Measurements from ENCODE around the gene CCNF. TPM values are rescaled to one million over a fixed set of nuclear protein-coding genes. Genes with fewer than 3 reads are reported as not detected.
"Not testable (repeated sequence)": the region's sequence is repeated elsewhere in the genome, so short reads cannot be mapped to it uniquely, and the experiment has no call there.

Gene CCNF
- total and polyA plus RNA-seq, 9 of the 15 experiments (the other 6 are each of a cell fraction or from before 2014, with no cell fraction given), result 4.1 to 70.1 (median 29.5) TPM

DNA sequence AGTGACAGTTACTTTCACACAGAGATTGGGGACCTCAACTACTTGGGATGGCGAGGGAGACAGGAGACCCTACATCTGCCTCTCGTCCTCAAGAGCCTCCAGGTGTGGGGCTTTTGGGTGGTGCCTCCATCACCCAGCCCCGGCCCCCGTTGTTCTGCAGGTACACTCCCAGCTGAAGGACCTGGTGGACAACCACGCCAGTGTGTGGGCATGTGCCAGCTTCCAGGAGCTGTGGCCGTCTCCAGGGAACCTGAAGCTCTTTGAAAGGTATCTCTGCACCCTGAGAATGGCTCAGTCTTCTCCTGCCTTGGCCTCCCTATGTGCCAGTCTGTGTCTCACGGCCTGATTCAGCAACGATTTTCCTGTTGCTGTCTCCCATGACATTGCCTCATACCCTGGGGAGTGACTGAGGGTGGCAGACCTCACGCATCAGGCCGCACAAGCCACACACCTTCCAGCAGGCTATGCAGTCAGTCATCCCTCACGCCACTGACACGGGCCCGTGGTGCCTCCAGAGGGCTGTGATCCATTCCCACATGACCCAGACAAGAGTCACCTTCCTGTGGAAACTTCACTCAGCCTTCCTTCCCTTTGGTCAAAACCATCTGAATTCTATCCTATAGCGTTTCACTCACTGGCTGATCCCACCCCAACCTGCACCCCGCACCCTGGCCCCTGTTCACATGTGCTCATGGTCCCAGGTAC, 3.7 kb downstream of the CCNF start (continued):
- TF ChIP-seq MIER1 (IDR thresholded peaks at IDR 0.05; ENCODE audit: low read depth), result no peak
- TF ChIP-seq, protein P1, sequence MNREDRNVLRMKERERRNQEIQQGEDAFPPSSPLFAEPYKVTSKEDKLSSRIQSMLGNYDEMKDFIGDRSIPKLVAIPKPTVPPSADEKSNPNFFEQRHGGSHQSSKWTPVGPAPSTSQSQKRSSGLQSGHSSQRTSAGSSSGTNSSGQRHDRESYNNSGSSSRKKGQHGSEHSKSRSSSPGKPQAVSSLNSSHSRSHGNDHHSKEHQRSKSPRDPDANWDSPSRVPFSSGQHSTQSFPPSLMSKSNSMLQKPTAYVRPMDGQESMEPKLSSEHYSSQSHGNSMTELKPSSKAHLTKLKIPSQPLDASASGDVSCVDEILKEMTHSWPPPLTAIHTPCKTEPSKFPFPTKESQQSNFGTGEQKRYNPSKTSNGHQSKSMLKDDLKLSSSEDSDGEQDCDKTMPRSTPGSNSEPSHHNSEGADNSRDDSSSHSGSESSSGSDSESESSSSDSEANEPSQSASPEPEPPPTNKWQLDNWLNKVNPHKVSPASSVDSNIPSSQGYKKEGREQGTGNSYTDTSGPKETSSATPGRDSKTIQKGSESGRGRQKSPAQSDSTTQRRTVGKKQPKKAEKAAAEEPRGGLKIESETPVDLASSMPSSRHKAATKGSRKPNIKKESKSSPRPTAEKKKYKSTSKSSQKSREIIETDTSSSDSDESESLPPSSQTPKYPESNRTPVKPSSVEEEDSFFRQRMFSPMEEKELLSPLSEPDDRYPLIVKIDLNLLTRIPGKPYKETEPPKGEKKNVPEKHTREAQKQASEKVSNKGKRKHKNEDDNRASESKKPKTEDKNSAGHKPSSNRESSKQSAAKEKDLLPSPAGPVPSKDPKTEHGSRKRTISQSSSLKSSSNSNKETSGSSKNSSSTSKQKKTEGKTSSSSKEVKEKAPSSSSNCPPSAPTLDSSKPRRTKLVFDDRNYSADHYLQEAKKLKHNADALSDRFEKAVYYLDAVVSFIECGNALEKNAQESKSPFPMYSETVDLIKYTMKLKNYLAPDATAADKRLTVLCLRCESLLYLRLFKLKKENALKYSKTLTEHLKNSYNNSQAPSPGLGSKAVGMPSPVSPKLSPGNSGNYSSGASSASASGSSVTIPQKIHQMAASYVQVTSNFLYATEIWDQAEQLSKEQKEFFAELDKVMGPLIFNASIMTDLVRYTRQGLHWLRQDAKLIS (CRISPR knock-in tag; IDR thresholded peaks at IDR 0.05), result no peak

- in situ Hi-C loops (cut with MboI); H3K9me1 ChIP-seq (ENCODE audit: control insufficient read depth, insufficient read depth, low read length); ATAC-seq; H3K27ac ChIP-seq (ENCODE audit: extremely low read depth, low read depth, low read length); H4K20me1 ChIP-seq (replicated peaks; ENCODE audit: control insufficient read depth, insufficient read depth, low read length); H2AFZ ChIP-seq (ENCODE audit: low read depth, low read length); H3K9me3 ChIP-seq (replicated peaks; ENCODE audit: control insufficient read depth, insufficient read depth, low read depth, low read length); H3K27me3 ChIP-seq (ENCODE audit: control insufficient read depth in 2 of 2, insufficient read depth in 2 of 2, low read length in 2 of 2); intact Hi-C loops (cut with micrococcal nuclease); H3K4me2 ChIP-seq (ENCODE audit: insufficient read depth, low read length); CTCF ChIA-PET (ENCODE audit: low intra/inter-chr PET ratio); DNase-seq (ENCODE audit: extremely low read depth in 1 of 4, low spot score in 3 of 4); H3K9ac ChIP-seq (ENCODE audit: insufficient read depth in 1 of 2, low read depth in 2 of 2, low read length in 2 of 2); BruUV-seq (replicated peaks); H3K4me3 ChIP-seq; FAIRE-seq: not testable (repeated sequence)
- 100% methylated on average over 2 of the region's 4 CpGs for WGBS (ENCODE audit: insufficient coverage, low coverage, missing lambda C conversion rate)
- H3K79me2 ChIP-seq (ENCODE audit: control insufficient read depth, insufficient read depth, low read length), result peaks cover 22% of the 10 kb centered on the region
- POLR2A ChIA-PET, result interaction anchor here (1.6 kb wide), 1 partner anchor 25 kb away, joined by 5 read pairs; the partner anchor contains the start of gene TEDC2
- peaks cover 10% of the 10 kb centered on the region in 2 experiments; a peak in 4 of 5 replicates for H3K4me1 ChIP-seq (replicated peaks in 1 of 2; ENCODE audit: control insufficient read depth in 2 of 2, insufficient read depth in 2 of 2, low read length in 2 of 2)
- peaks cover 90% of the 10 kb centered on the region for H3K36me3 ChIP-seq (ENCODE audit: control insufficient read depth, insufficient read depth, low read length)
- TF ChIP-seq ZNF121 (CRISPR knock-in tag; conservative IDR thresholded peaks at IDR 0.05), result peak; percentile 23; the same call in 1 of the 2 replicates
Observed at GRCh38 chr16:2435236-2435635, 6.0 kb downstream of the CCNF start.

Data from K562 (cell line).